PFSK-1 (cell line): ENCODE data around the gene NDUFAF5.

Experiments used
- FOXP2 ChIP-seq: optimal IDR thresholded peaks from 2 replicates; pipeline ENCODE3; 2011; ENCODE audit warnings: borderline replicate concordance, control low read depth, inconsistent platforms; ENCODE audit not compliant: insufficient read depth; ENCODE audit errors: extremely low read length, extremely low read depth
- POLR2AphosphoS5 ChIP-seq: IDR thresholded peaks from 2 replicates; pipeline ENCODE4 v1.6.1; 2012; ENCODE audit warnings: low read depth, mild to moderate bottlenecking, control low read depth, low read length, moderate library complexity
- SIN3A ChIP-seq: IDR thresholded peaks from 2 replicates; pipeline ENCODE4 v1.6.1; 2012; ENCODE audit warnings: mild to moderate bottlenecking, low read length, moderate library complexity, borderline replicate concordance; ENCODE audit not compliant: insufficient read depth
- TAF1 ChIP-seq: IDR thresholded peaks from 2 replicates; pipeline ENCODE4 v1.6.1; 2012; ENCODE audit warnings: low read length, control low read depth, borderline replicate concordance; ENCODE audit not compliant: insufficient read depth
- TF ChIP-seq, protein P1 (sequence below), 2 experiments: IDR thresholded peaks; 2 replicates each; pipeline versions ENCODE4 v1.6.1 to v1.8.0; 2011 to 2012; ENCODE audit warnings: low read depth in 2 of 2, low read length in 2 of 2, control low read depth in 1 of 2, inconsistent platforms in 1 of 2, mild to moderate bottlenecking in 1 of 2, moderate library complexity in 1 of 2; ENCODE audit not compliant: insufficient read depth in 1 of 2

NDUFAF5 gene

DNA sequence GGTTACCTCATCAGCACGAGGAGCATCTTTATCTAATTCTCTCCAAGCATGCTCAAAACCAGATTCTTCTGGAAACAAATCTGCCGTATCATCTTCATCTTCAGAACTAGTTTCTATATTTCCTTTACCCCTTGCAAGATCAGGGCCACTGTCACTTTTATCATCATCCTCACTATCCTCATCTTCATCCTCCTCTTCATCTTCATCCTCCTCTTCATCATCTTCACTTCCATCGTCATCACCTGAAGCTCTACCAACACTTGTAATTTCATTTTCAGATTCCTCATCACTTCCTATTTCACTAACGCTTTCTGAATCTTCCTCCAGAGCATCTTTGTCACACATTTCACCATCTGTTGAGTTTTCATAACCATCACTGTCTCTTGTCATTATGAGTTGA, 9.0 kb upstream of the NDUFAF5 start:
- TF ChIP-seq TAF1: no peak
- no peak for TF ChIP-seq POLR2AphosphoS5
- TF ChIP-seq SIN3A: no peak
- TF ChIP-seq, protein P1, sequence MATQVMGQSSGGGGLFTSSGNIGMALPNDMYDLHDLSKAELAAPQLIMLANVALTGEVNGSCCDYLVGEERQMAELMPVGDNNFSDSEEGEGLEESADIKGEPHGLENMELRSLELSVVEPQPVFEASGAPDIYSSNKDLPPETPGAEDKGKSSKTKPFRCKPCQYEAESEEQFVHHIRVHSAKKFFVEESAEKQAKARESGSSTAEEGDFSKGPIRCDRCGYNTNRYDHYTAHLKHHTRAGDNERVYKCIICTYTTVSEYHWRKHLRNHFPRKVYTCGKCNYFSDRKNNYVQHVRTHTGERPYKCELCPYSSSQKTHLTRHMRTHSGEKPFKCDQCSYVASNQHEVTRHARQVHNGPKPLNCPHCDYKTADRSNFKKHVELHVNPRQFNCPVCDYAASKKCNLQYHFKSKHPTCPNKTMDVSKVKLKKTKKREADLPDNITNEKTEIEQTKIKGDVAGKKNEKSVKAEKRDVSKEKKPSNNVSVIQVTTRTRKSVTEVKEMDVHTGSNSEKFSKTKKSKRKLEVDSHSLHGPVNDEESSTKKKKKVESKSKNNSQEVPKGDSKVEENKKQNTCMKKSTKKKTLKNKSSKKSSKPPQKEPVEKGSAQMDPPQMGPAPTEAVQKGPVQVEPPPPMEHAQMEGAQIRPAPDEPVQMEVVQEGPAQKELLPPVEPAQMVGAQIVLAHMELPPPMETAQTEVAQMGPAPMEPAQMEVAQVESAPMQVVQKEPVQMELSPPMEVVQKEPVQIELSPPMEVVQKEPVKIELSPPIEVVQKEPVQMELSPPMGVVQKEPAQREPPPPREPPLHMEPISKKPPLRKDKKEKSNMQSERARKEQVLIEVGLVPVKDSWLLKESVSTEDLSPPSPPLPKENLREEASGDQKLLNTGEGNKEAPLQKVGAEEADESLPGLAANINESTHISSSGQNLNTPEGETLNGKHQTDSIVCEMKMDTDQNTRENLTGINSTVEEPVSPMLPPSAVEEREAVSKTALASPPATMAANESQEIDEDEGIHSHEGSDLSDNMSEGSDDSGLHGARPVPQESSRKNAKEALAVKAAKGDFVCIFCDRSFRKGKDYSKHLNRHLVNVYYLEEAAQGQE (IDR thresholded peaks at IDR 0.05; ENCODE audit: insufficient read depth in 1 of 2, low read depth in 2 of 2, low read length in 2 of 2): no peak
- no peak for TF ChIP-seq FOXP2

DNA sequence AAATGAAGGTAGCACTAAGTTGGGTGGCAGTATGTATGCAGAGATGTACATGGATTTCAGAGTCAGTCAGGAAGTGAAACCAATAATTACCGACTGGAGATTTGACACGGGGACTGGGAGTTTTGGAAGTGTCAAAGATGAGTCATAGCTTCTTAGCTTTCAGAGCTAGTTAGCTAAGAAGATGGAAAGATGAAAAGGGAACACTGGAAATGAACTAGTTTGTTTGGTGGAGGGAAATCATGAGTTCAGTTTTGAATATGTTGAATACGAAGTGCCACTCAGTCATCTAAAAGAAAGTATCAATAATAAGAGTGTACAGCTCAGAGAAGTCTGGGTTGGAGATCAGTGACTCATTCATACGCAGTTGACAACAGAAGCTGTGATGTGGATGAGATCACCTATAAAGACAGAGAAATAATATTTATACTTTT, 7.6 kb upstream of the NDUFAF5 start:
- TF ChIP-seq, protein P1 (IDR thresholded peaks at IDR 0.05; ENCODE audit: insufficient read depth in 1 of 2, low read depth in 2 of 2, low read length in 2 of 2): no peak
- TF ChIP-seq TAF1: no peak
- no peak for TF ChIP-seq POLR2AphosphoS5
- no peak for TF ChIP-seq FOXP2
- TF ChIP-seq SIN3A: no peak

DNA sequence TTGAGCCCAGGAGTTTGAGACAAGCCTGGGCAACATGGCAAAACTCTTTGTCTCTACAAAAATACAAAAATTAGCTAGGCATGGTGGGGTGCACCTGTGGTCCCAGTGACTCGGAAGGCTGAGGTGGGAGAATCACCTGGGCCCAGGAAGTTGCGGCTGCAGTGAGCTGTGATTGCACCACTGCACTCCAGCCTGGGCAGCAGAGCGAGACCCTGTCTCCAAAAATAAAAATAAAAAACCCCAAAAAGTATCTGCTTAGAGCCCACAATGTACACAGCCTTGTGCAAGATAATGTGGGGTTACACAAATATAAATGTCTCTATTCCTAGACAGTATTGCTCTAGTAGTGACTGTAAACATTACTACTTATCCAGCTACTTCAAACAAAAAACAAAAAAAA, 6.0 kb upstream of the NDUFAF5 start:
- TF ChIP-seq FOXP2: no peak
- no peak for TF ChIP-seq SIN3A
- TF ChIP-seq POLR2AphosphoS5: no peak
- TF ChIP-seq TAF1: no peak
- TF ChIP-seq, protein P1 (IDR thresholded peaks at IDR 0.05; ENCODE audit: insufficient read depth in 1 of 2, low read depth in 2 of 2, low read length in 2 of 2): no peak

DNA sequence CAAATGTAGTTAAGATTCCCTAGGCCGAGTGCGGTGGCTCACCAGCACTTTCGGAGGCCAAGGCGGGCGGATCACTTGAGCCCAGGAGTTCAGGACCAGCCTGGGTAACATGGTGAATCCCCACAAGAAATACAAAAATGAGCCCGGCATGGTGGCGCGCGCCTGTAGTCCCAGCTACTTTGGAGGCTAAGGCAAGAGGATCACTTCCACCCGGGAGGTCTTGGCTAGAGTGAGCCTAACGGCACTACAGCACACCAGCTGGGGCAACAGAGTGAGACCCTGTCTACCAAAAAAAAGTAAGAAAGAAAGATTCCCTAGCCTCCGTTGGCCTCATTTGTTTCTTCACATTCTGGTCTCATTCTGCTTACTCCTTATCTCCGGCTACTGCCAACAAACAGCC, 1.3 kb upstream of the NDUFAF5 start:
- TF ChIP-seq, protein P1 (IDR thresholded peaks at IDR 0.05; ENCODE audit: insufficient read depth in 1 of 2, low read depth in 2 of 2, low read length in 2 of 2): no peak
- TF ChIP-seq FOXP2: no peak
- TF ChIP-seq TAF1: no peak
- no peak for TF ChIP-seq SIN3A
- TF ChIP-seq POLR2AphosphoS5: no peak
